ENCODE results near the gene SLC25A2. TPM values are rescaled to one million over a fixed set of nuclear protein-coding genes. Genes with fewer than 3 reads are reported as not detected.

The SLC25A2 gene
- total RNA-seq, 2 donors from 2014 or later, result 0.67 to 2.2 TPM

DNA sequence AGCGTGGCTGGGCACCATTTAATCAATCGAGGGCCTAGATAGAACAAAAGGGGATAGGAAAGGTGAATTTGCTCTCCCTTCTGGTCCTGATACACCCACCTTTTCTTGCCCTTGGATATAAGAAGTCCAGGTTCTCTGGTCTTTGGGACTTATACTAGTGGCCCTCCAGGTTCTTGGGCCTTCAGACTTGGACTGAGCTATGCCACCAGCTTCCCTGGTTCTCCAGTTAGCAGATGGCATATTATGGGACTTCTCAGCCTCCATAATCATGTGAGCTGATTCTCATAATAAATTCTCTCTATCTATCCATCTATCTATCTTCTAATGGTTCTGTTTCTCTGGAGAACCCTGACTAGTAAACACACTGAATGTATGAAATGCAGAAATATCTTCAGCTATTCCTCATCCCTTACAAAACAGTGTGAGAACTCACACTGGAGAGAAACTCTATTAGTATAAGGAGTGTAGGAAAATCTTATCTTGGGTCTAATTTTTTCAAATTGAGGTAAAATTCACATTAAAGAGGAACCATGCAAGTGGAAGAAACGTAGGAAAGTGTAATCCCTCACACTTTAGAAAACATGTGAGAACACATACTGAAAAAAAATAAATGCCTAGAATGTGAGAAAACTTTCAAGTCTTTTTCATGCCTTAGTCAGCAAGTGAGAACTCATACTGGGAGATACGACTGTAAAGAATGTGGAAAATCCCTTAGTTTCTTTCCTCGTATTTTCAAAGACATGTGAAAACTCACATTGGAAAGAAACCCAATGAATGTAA lies 43.2 kb downstream of the SLC25A2 start:
- no peak for DNase-seq (ENCODE audit: low spot score)
- Mint-ChIP-seq H3K36me3 (peaks cover 56% of the 10 kb centered on the region), H3K4me3 (no peak overlapping the region), H3K9me3 (peaks cover 35% of the 10 kb centered on the region), H3K4me1 (ENCODE audit: low read depth in 2 of 2) (no peaks in the 10 kb centered on the region), H3K27me3 (no peaks in the 10 kb centered on the region), H3K27ac (no peak overlapping the region)
- ATAC-seq, result no peak

DNA sequence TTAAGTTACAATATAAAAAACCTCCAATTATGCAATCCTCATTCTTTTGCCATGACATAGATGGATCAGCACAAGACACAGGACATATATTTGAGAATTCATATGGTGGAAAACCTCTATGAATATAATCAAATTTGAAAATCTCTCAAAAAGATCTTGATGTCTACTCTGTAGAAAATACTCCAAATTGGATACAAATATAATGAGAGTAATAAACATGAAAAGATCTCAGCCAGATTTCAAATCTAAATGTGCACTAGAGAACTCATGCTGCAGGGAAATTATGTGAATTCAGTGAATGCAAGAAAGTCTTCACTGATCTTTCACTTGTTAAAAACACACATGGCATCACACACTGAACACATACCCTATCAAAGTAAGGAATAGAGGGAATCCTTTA lies 44.9 kb downstream of the SLC25A2 start:
- peaks cover 55% of the 10 kb centered on the region for H3K36me3 Mint-ChIP-seq
- H3K27me3 Mint-ChIP-seq, result no peaks in the 10 kb centered on the region
- no peak overlapping the region for H3K27ac Mint-ChIP-seq
- no peak overlapping the region for H3K4me3 Mint-ChIP-seq
- peaks cover 34% of the 10 kb centered on the region for H3K9me3 Mint-ChIP-seq
- ATAC-seq (no peak), DNase-seq (ENCODE audit: low spot score) (no peak)
- H3K4me1 Mint-ChIP-seq (ENCODE audit: low read depth in 2 of 2), result no peaks in the 10 kb centered on the region

DNA sequence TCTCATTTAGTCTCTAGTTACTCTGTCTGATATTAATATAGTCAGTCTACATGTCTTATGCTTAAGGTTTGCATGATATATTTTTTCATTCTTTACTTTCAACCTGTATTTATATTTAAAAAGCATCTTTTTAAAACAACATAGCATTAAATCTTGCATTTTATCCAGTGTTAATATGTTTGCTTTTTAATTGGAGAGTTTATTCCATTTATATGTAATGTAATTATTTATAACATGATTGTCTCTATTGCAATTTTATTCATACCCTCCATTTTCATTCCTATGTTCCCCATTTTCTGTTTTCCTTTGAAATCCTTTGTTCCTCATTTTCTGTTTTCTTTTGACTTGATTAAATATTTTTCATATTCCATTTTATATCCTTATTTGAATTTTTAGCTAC lies 45.4 kb downstream of the SLC25A2 start:
- Mint-ChIP-seq H3K9me3 (peaks cover 32% of the 10 kb centered on the region), H3K4me1 (ENCODE audit: low read depth in 2 of 2) (no peaks in the 10 kb centered on the region), H3K27ac (no peak overlapping the region), H3K4me3 (no peak overlapping the region), H3K27me3 (no peaks in the 10 kb centered on the region), H3K36me3 (peaks cover 52% of the 10 kb centered on the region)
- DNase-seq (ENCODE audit: low spot score), result no peak
- ATAC-seq, result no peak

Other genes starting within 250 kb of the SLC25A2 start
- gene PCDHB2, start 209.4 kb downstream of the SLC25A2 start, total RNA-seq, result not detected
- not detected for gene PCDHB3, start 203.6 kb downstream of the SLC25A2 start, total RNA-seq
- gene PCDHB4, start 182.2 kb downstream of the SLC25A2 start, total RNA-seq, result not detected
- not detected for gene PCDHB5, start 168.8 kb downstream of the SLC25A2 start, total RNA-seq
- not detected for gene PCDHB6, start 154.0 kb downstream of the SLC25A2 start, total RNA-seq
- gene PCDHB7, start 131.4 kb downstream of the SLC25A2 start, total RNA-seq, result not detected
- not detected for gene PCDHB8, start 126.3 kb downstream of the SLC25A2 start, total RNA-seq
- not detected for gene PCDHB16, start 121.7 kb downstream of the SLC25A2 start, total RNA-seq
- under 1 TPM in 1 of 2 donors, not detected in 1; 0.17 TPM for gene PCDHB9, start 116.9 kb downstream of the SLC25A2 start, total RNA-seq
- gene PCDHB10, start 111.7 kb downstream of the SLC25A2 start, total RNA-seq, result not detected
- gene PCDHB11, start 104.4 kb downstream of the SLC25A2 start, total RNA-seq, result not detected
- gene PCDHB12, start 95.3 kb downstream of the SLC25A2 start, total RNA-seq, result not detected
- under 1 TPM in 1 of 2 donors, not detected in 1; 0.10 TPM for gene PCDHB13, start 90.1 kb downstream of the SLC25A2 start, total RNA-seq
- not detected for gene PCDHB14, start 80.7 kb downstream of the SLC25A2 start, total RNA-seq
- gene PCDHB15, start 58.7 kb downstream of the SLC25A2 start, total RNA-seq, result not detected
- 10 to 100 TPM; 52.5 to 63.5 TPM for gene TAF7, start 16.7 kb upstream of the SLC25A2 start, total RNA-seq
- gene PCDHGA1, start 26.5 kb upstream of the SLC25A2 start, total RNA-seq, result under 1 TPM in 1 of 2 donors, not detected in 1; 0.07 TPM
- not detected for gene PCDHGA2, start 34.7 kb upstream of the SLC25A2 start, total RNA-seq
- not detected for gene PCDHGA3, start 39.8 kb upstream of the SLC25A2 start, total RNA-seq
- under 1 TPM; 0.12 to 0.17 TPM for gene PCDHGB1, start 46.0 kb upstream of the SLC25A2 start, total RNA-seq
- under 1 TPM; 0.48 to 0.50 TPM for gene PCDHGA4, start 51.0 kb upstream of the SLC25A2 start, total RNA-seq
- under 1 TPM; 0.47 to 0.76 TPM for gene PCDHGB2, start 55.9 kb upstream of the SLC25A2 start, total RNA-seq
- gene PCDHGA5, start 60.1 kb upstream of the SLC25A2 start, total RNA-seq, result under 1 TPM; 0.33 to 0.36 TPM
- gene PCDHGB3, start 66.2 kb upstream of the SLC25A2 start, total RNA-seq, result under 1 TPM; 0.71 to 0.81 TPM
- under 1 TPM; 0.40 to 0.73 TPM for gene PCDHGA6, start 69.8 kb upstream of the SLC25A2 start, total RNA-seq
- under 1 TPM; 0.10 to 0.25 TPM for gene PCDHGA7, start 78.7 kb upstream of the SLC25A2 start, total RNA-seq
- gene PCDHGB4, start 83.6 kb upstream of the SLC25A2 start, total RNA-seq, result under 1 TPM; 0.29 to 0.39 TPM
- gene PCDHGA8, start 88.6 kb upstream of the SLC25A2 start, total RNA-seq, result under 1 TPM; 0.19 to 0.20 TPM
- gene PCDHGB5, start 93.9 kb upstream of the SLC25A2 start, total RNA-seq, result 1 to 10 TPM; 1.7 to 2.8 TPM
- under 1 TPM; 0.71 to 0.92 TPM for gene PCDHGA9, start 98.7 kb upstream of the SLC25A2 start, total RNA-seq
- 1 to 10 TPM in 1 of 2 donors, under 1 TPM in 1; 0.89 to 1.1 TPM for gene PCDHGB6, start 104.0 kb upstream of the SLC25A2 start, total RNA-seq
- 1 to 10 TPM in 1 of 2 donors, under 1 TPM in 1; 0.67 to 1.2 TPM for gene PCDHGA10, start 108.9 kb upstream of the SLC25A2 start, total RNA-seq
- under 1 TPM; 0.33 to 0.95 TPM for gene PCDHGB7, start 113.6 kb upstream of the SLC25A2 start, total RNA-seq
- under 1 TPM; 0.33 to 0.55 TPM for gene PCDHGA11, start 117.0 kb upstream of the SLC25A2 start, total RNA-seq
- 1 to 10 TPM in 1 of 2 donors, under 1 TPM in 1; 0.69 to 1.4 TPM for gene PCDHGA12, start 126.5 kb upstream of the SLC25A2 start, total RNA-seq
- gene PCDHGC3, start 171.9 kb upstream of the SLC25A2 start, total RNA-seq, result 1 to 10 TPM in 1 of 2 donors, under 1 TPM in 1; 0.33 to 1.8 TPM
- gene PCDHGC4, start 181.0 kb upstream of the SLC25A2 start, total RNA-seq, result under 1 TPM in 1 of 2 donors, not detected in 1; 0.26 TPM
- under 1 TPM in 1 of 2 donors, not detected in 1; 0.17 TPM for gene PCDHGC5, start 185.0 kb upstream of the SLC25A2 start, total RNA-seq